A549 treated with Hydrocortisone at 1 μM for 4 hours (cell line): ENCODE measurements around the gene C2. TPM values are rescaled to one million over a fixed set of nuclear protein-coding genes. Genes with fewer than 3 reads are reported as not detected.

Experiments used
- total RNA-seq: library from RNA; stranded (reverse); fragments of 200-300 nt; extraction: Qiagen RNA extraction; gene quantifications from 5 replicates; pipeline ENCODE4 v1.2.3, GENCODE V29; 2022

Gene C2
- total RNA-seq = 0.17 to 0.46 TPM (median 0.38 TPM) in 5 replicates

GRCh38 chr6:31927242-31927862, at the start of gene C2:
TSS of gene C2 (plus strand) at chr6:31927717. CDS start at chr6:31927753, 36 bp downstream.

DNA sequence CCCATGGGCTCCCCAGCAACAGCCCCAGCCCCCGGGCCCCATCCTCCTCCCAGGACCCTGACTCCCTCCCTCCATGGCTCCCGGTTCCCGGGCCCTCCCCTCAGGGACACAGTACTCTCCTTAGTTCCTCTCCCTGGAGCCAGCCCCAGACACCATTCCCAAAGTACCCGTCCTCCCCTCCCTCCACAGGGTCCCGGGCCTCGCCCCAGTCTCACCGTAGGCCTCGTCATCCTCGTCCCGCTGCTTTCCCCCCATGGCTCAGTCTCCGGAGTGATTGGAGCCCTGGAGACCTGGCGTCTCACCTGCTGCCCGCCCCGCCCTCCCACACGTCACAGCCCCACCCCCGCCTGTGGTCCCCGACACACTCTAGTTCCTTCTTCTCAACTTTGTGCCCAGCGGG, 48.8 kb upstream of the C2 start, which contains the start of gene SLC44A4:
Gene SLC44A4 (minus strand): TSS at position 272 of the 400 bp plus-strand sequence. CDS start 17 bp downstream, at position 255.

DNA sequence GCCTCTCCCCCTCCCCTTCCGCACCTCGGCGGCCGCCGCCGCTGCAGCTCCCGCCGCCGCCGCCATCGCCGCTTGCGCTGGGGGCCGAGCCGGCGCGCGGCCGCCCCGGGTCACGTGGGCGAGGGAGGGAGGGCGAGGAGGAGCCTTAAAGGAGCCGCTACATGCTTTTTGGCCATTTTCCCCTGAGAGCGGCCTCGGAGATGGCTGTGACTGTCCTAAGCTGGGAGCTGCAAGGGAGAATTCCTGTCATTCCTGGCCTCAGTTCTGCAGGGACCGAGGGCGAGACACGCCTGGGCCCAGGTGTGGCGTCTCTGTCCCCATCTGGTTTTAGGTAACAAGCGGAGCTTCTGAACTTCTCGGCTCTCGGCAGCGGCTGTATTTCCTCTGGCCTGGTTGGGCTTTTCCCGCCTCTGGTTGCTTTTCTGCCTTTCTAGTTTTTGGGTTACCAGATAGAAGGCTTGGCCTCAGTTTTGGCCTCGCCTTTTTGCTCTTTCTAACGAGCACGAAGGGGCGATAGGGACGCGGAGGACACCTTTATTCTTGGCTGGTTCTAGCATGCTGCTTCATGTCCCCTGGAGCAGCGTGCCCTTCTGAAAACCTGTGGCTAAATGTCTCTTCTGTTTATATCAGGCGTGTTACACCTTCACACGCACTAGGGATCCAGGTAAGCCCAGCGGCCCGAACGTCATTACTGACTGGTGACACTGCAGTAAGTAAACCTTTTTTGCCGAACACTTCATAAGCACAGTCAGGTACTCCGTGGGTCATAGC, 29.7 kb upstream of the C2 start, which contains the start of gene EHMT2:
Gene EHMT2 (minus strand): TSS at position 87 of the 771 bp plus-strand sequence. CDS start 21 bp downstream, at position 66.

GRCh38 chr6:31901953-31902643, 25.4 kb upstream of the C2 start, which contains the start of gene ZBTB12:
TSS of gene ZBTB12 (minus strand) at chr6:31902086. CDS start at chr6:31901305, 781 bp downstream.

GRCh38 chr6:31945507-31946369, 18.2 kb downstream of the C2 start, which contains the start of gene CFB:
TSS of gene CFB (plus strand) at chr6:31946095. CDS start at chr6:31946222, 127 bp downstream.

GRCh38 chr6:31958741-31959739, 31.5 kb downstream of the C2 start, which contains the start of the genes NELFE and SKIC2:
TSS of gene NELFE (minus strand) at chr6:31958971. CDS start at chr6:31958446, 525 bp downstream.
TSS of gene SKIC2 (plus strand) at chr6:31959175. CDS start at chr6:31959193, 18 bp downstream.

GRCh38 chr6:31971993-31972708, 44.6 kb downstream of the C2 start, which contains the start of gene DXO:
TSS of gene DXO (minus strand) at chr6:31972138. CDS start at chr6:31971675, 463 bp downstream.

DNA sequence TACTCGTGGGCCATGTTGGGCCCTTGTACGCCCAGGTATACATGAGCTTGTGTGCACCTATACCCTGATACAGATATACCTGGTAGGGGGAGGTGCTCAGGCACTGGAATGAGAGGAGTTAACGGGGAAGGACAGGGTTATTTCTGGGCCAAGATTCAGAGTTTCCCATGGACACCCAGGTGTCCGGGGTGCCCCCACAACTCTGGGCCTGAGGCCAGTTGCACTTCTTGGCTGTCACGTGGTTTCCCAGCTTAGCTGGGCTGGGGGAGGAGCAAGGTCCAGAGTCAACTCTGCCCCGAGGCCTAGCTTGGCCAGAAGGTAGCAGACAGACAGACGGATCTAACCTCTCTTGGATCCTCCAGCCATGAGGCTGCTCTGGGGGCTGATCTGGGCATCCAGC, 54.2 kb downstream of the C2 start, which contains the start of gene C4A:
Gene C4A (plus strand): TSS at position 314 of the 400 bp plus-strand sequence. CDS start 51 bp downstream, at position 365.

Other genes starting within 250 kb of the C2 start
- gene LY6G5C, start 246.7 kb upstream of the C2 start, total RNA-seq = 0.75 to 2.1 TPM (median 1.5 TPM) in 5 replicates
- gene ABHD16A, start 224.4 kb upstream of the C2 start, total RNA-seq = 15.0 to 19.1 TPM (median 17.0 TPM) in 5 replicates
- gene LY6G6F, start 220.9 kb upstream of the C2 start, total RNA-seq = not detected in 5 replicates
- gene LY6G6D, start 212.4 kb upstream of the C2 start, total RNA-seq = not detected in 5 replicates
- 0.13 to 0.18 TPM in 2 of 5 replicates, not detected in the others for gene LY6G6C, start 206.0 kb upstream of the C2 start, total RNA-seq
- gene MPIG6B, start 204.3 kb upstream of the C2 start, total RNA-seq = not detected in 5 replicates
- 25.9 to 32.1 TPM (median 29.2 TPM) in 5 replicates for gene DDAH2, start 198.4 kb upstream of the C2 start, total RNA-seq
- gene CLIC1, start 191.2 kb upstream of the C2 start, total RNA-seq = 475 to 491 TPM (median 481 TPM) in 5 replicates
- 10.7 to 15.7 TPM (median 13.4 TPM) in 5 replicates for gene MSH5, start 187.7 kb upstream of the C2 start, total RNA-seq
- 2.6 to 4.9 TPM (median 3.2 TPM) in 5 replicates for gene SAPCD1, start 165.1 kb upstream of the C2 start, total RNA-seq
- 1.1 to 1.7 TPM (median 1.5 TPM) in 5 replicates for gene VWA7, start 150.4 kb upstream of the C2 start, total RNA-seq
- 52.1 to 61.7 TPM (median 54.3 TPM) in 5 replicates for gene VARS1, start 132.0 kb upstream of the C2 start, total RNA-seq
- 42.7 to 66.2 TPM (median 59.0 TPM) in 5 replicates for gene LSM2, start 120.8 kb upstream of the C2 start, total RNA-seq
- gene HSPA1L, start 112.4 kb upstream of the C2 start, total RNA-seq = 1.2 to 2.0 TPM (median 1.6 TPM) in 5 replicates
- gene HSPA1A, start 112.2 kb upstream of the C2 start, total RNA-seq = 162 to 234 TPM (median 205 TPM) in 5 replicates
- gene HSPA1B, start 100.0 kb upstream of the C2 start, total RNA-seq = 110 to 176 TPM (median 161 TPM) in 5 replicates
- 25.7 to 32.9 TPM (median 26.4 TPM) in 5 replicates for gene NEU1, start 64.9 kb upstream of the C2 start, total RNA-seq
- gene SLC44A4, start 48.7 kb upstream of the C2 start, total RNA-seq = 0.03 to 0.14 TPM (median 0.06 TPM) in 4 of 5 replicates, not detected in the other
- 25.1 to 29.7 TPM (median 26.0 TPM) in 5 replicates for gene EHMT2, start 30.0 kb upstream of the C2 start, total RNA-seq
- gene ZBTB12, start 25.6 kb upstream of the C2 start, total RNA-seq = 3.3 to 4.2 TPM (median 3.9 TPM) in 5 replicates
- gene CFB, start 18.4 kb downstream of the C2 start, total RNA-seq = 1.7 to 2.3 TPM (median 1.9 TPM) in 5 replicates
- 73.7 to 87.1 TPM (median 76.9 TPM) in 5 replicates for gene NELFE, start 31.3 kb downstream of the C2 start, total RNA-seq
- gene SKIC2, start 31.5 kb downstream of the C2 start, total RNA-seq = 21.3 to 24.7 TPM (median 23.3 TPM) in 5 replicates
- gene DXO, start 44.4 kb downstream of the C2 start, total RNA-seq = 10.4 to 12.4 TPM (median 11.6 TPM) in 5 replicates
- 0.79 to 1.5 TPM (median 0.85 TPM) in 5 replicates for gene C4A, start 54.3 kb downstream of the C2 start, total RNA-seq
- 0.35 to 0.93 TPM (median 0.67 TPM) in 5 replicates for gene C4B, start 87.1 kb downstream of the C2 start, total RNA-seq
- not detected in 5 replicates for gene CYP21A2, start 110.7 kb downstream of the C2 start, total RNA-seq
- gene TNXB, start 181.6 kb downstream of the C2 start, total RNA-seq = 0.32 to 0.66 TPM (median 0.52 TPM) in 5 replicates
- 31.1 to 34.2 TPM (median 32.9 TPM) in 5 replicates for gene ATF6B, start 200.5 kb downstream of the C2 start, total RNA-seq
- gene FKBPL, start 202.6 kb downstream of the C2 start, total RNA-seq = 6.2 to 7.1 TPM (median 6.7 TPM) in 5 replicates
- 0.56 to 1.0 TPM (median 0.63 TPM) in 5 replicates for gene PRRT1, start 224.2 kb downstream of the C2 start, total RNA-seq
- gene PPT2, start 226.4 kb downstream of the C2 start, total RNA-seq = 6.9 to 8.9 TPM (median 8.3 TPM) in 5 replicates
- 0.69 to 2.5 TPM (median 1.8 TPM) in 5 replicates for gene EGFL8, start 236.9 kb downstream of the C2 start, total RNA-seq
- 38.0 to 40.4 TPM (median 39.4 TPM) in 5 replicates for gene AGPAT1, start 248.4 kb downstream of the C2 start, total RNA-seq